Effector memory CD4-positive, alpha-beta T cell (primary cell): Measurements from ENCODE around the gene KPTN.

Source experiments
- DNase-seq, 3 donors: peaks; one replicate each; pipeline ENCODE4 v3.0.0-alpha.2; 2020
- H3K27ac ChIP-seq: 2 replicates; pipeline ENCODE4 v1.7.0; 2013; ENCODE audit warnings: mild to moderate bottlenecking, low read length, moderate library complexity; ENCODE audit not compliant: insufficient read depth, poor library complexity, severe bottlenecking
- H3K27me3 ChIP-seq: replicated peaks from 2 replicates; pipeline ENCODE4 v1.7.0; 2013; ENCODE audit warnings: mild to moderate bottlenecking, low read length; ENCODE audit not compliant: insufficient read depth, control insufficient read depth, poor library complexity, severe bottlenecking
- H3K36me3 ChIP-seq: 2 replicates; pipeline ENCODE4 v1.7.0; 2013; ENCODE audit warnings: mild to moderate bottlenecking, low read length, moderate library complexity; ENCODE audit not compliant: control insufficient read depth, insufficient read depth
- H3K4me1 ChIP-seq: 2 replicates; pipeline ENCODE4 v1.7.0; 2013; ENCODE audit warnings: low read length, mild to moderate bottlenecking; ENCODE audit not compliant: control insufficient read depth, insufficient read depth, poor library complexity, severe bottlenecking
- H3K4me3 ChIP-seq: 2 replicates; pipeline ENCODE4 v1.7.0; 2013; ENCODE audit warnings: low read length, low read depth, mild to moderate bottlenecking; ENCODE audit not compliant: insufficient read depth, poor library complexity, severe bottlenecking
- H3K9me3 ChIP-seq: 2 replicates; pipeline ENCODE4 v1.7.0; 2013; ENCODE audit warnings: mild to moderate bottlenecking, low read length, moderate library complexity; ENCODE audit not compliant: control insufficient read depth

Gene KPTN

GRCh38 chr19:47483200-47483599, 819 bp downstream of the KPTN start:
- Histone ChIP-seq H3K4me1 (peaks cover 5% of the 10 kb centered on the region), H3K9me3 (no peaks in the 10 kb centered on the region), H3K27ac (no peak overlapping the region), H3K36me3 (peaks cover 8% of the 10 kb centered on the region), H3K4me3 (no peak overlapping the region), H3K27me3 (no peaks in the 10 kb centered on the region)
- no peak for DNase-seq

GRCh38 chr19:47481460-47482052, 2.5 kb downstream of the KPTN start:
- no peaks in the 10 kb centered on the region for H3K36me3 ChIP-seq
- no peaks in the 10 kb centered on the region for H3K9me3 ChIP-seq
- H3K4me1 ChIP-seq, result peaks cover 5% of the 10 kb centered on the region
- H3K27ac ChIP-seq, result no peak overlapping the region
- H3K27me3 ChIP-seq, result no peaks in the 10 kb centered on the region
- H3K4me3 ChIP-seq, result no peak overlapping the region
- DNase-seq, result no peak

GRCh38 chr19:47480658-47481057, 3.4 kb downstream of the KPTN start:
- Histone ChIP-seq H3K4me1 (peaks cover 5% of the 10 kb centered on the region), H3K36me3 (no peaks in the 10 kb centered on the region), H3K27me3 (no peaks in the 10 kb centered on the region), H3K27ac (no peak overlapping the region), H3K9me3 (no peaks in the 10 kb centered on the region), H3K4me3 (no peak overlapping the region)
- DNase-seq, result no peak

DNA sequence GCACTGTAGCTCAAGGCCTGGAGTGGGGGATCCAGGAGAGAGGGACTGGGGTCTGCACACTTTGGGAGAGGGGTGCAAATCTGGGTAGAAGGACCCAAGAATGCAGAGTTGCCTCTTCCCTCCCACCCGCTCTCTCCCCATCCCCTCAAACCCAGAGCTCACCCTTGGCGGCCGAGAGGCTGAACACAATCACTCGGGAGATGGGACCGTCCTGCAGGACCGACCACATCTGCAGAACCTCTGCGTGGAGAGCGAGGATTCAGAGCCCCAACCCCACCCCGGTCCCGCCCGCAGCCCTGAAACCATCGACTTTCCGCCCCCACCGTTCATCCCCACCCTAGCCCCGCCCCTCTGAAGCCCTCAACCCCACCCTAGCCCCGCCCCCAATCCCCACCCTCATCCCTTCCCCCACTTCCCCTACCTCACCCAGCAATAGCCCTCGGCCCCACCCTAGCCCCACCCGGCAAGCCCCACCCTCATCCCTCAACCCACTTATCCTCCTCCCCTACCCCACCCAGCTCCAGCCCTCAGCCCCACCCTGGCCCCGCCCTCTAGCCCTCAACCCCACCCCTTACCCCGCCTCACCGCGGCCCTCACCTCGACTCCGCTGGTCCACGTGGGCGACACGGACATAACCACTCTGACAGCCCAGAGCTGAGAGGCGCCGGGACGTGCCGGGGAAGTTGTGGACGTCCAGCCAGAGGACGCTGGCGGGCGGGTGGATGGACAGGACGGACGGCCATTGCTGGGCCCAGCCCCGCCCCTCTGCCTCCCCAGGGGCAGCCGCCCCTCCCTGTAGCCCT, 4.1 kb downstream of the KPTN start:
- H3K9me3 ChIP-seq, result no peaks in the 10 kb centered on the region
- H3K27me3 ChIP-seq, result no peaks in the 10 kb centered on the region
- H3K4me3 ChIP-seq, result no peak overlapping the region
- no peak for DNase-seq
- no peak overlapping the region for H3K27ac ChIP-seq
- H3K4me1 ChIP-seq, result peaks cover 1% of the 10 kb centered on the region
- no peaks in the 10 kb centered on the region for H3K36me3 ChIP-seq

GRCh38 chr19:47476438-47476972, 7.5 kb downstream of the KPTN start:
- no peak overlapping the region for H3K4me3 ChIP-seq
- H3K27ac ChIP-seq, result no peak overlapping the region
- H3K4me1 ChIP-seq, result peaks cover 8% of the 10 kb centered on the region
- H3K36me3 ChIP-seq, result no peaks in the 10 kb centered on the region
- H3K27me3 ChIP-seq, result peaks cover 9% of the 10 kb centered on the region
- H3K9me3 ChIP-seq, result no peaks in the 10 kb centered on the region
- DNase-seq, result no peak

DNA sequence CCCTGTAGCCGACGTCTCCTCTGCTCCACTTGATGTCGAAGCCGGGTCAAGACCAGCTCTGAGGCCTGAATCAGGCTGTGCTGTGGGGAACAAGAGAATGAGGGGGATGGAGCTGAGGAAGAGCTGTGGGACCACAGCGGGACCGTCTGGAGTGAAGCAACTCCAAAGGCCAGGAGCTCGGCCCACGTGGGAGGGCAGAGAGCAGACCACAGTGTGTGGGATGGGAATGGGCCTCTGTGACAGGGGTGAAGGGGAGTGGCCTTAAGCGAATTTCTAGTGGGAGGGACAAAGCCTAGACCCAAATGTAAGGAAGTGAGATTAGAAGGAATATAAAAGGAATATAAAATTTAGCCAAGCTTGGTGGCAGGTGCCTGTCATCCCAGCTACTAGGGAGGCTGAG, 8.6 kb downstream of the KPTN start:
- Histone ChIP-seq H3K4me3 (no peak overlapping the region), H3K4me1 (peaks cover 9% of the 10 kb centered on the region), H3K36me3 (no peaks in the 10 kb centered on the region), H3K27me3 (peaks cover 18% of the 10 kb centered on the region), H3K27ac (no peak overlapping the region), H3K9me3 (no peaks in the 10 kb centered on the region)
- DNase-seq, result no peak

DNA sequence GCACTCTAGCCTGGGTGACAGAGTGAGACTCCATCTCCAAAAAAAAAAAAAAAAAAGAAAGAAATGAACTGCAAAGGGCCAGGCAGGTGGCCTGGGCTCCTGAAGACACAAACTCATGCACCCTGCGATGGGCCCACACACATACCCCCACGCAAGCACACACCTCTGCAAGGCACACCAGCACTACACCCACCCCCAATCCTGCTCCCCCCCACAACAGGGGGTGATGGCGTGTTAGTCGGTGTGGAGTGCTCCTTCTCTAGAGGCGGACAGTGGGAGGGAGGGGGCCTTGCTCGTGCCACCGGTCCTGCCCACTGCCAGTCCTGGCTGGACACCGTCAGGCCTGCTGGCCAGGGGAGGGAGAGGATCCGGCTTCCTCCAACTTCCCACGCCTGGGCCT, 10.7 kb downstream of the KPTN start:
- no peak overlapping the region for H3K4me3 ChIP-seq

DNA sequence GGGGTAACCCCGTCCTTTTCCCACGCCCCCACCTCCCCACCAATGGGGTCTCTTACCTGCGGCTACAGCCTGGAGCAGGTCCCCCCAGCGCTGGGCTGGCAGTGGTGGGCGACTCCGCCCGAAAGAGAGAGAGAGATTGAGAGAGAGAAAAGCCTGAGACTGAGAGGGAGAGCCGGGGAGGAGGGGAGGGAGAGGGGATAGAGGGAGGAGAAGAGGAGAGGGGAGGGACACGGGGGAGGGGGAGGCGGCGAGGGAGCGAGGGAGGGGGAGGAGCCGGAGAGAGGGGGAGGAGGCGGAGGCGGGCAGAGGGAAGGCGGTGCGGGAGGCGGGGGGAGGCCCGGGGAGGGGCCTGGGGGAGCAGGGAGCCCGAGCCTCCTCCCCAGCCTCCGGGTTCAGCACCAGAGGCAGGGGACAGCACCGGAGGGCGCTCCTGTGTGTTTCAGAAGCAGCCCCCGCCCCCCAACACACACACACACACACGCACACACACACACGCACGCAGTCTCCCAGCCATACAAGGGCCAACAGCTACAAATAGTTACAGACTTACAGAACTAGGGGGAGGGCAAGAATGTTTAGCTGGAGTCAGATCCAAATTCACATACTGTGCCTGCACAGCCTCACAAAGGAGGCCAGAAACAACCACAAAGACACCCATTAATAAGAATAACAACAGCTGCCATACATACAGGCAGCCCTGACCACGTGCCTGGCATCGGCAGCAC, 12.1 kb downstream of the KPTN start, which contains the start of gene SLC8A2:
Gene SLC8A2 (minus strand): TSS at position 161 of the 725 bp plus-strand sequence. CDS start 5,490 bp downstream, outside the sequence.
- peak; percentile 31 to 43 (median 40) for DNase-seq
- H3K27me3 ChIP-seq, result peaks cover 33% of the 10 kb centered on the region

More for the DNA sequence above, 10.7 kb downstream of the KPTN start:
- Histone ChIP-seq H3K4me1 (peaks cover 9% of the 10 kb centered on the region), H3K27ac (no peak overlapping the region), H3K9me3 (no peaks in the 10 kb centered on the region), H3K36me3 (no peaks in the 10 kb centered on the region), H3K27me3 (peaks cover 33% of the 10 kb centered on the region)
- DNase-seq, result no peak

GRCh38 chr19:47471381-47471732, 12.7 kb downstream of the KPTN start:
- H3K9me3 ChIP-seq, result no peaks in the 10 kb centered on the region
- peaks cover 33% of the 10 kb centered on the region for H3K27me3 ChIP-seq
- DNase-seq, result no peak
- no peak overlapping the region for H3K27ac ChIP-seq
- H3K4me1 ChIP-seq, result peaks cover 9% of the 10 kb centered on the region
- H3K36me3 ChIP-seq, result no peaks in the 10 kb centered on the region
- no peak overlapping the region for H3K4me3 ChIP-seq

More for the DNA sequence above, 12.1 kb downstream of the KPTN start, which contains the start of gene SLC8A2:
- Histone ChIP-seq H3K9me3 (no peaks in the 10 kb centered on the region), H3K4me1 (peaks cover 9% of the 10 kb centered on the region), H3K36me3 (no peaks in the 10 kb centered on the region), H3K27ac (no peak within 1 kb of the TSS), H3K4me3 (no peak within 1 kb of the TSS)
